Measurements from ENCODE around the gene ASB3.

ASB3 gene

GRCh38 chr2:53654396-53654795 lies 132.4 kb downstream of the ASB3 start:
- no peak overlapping the region for H2BK5ac ChIP-seq (ENCODE audit: low read length)
- H3K36me3 ChIP-seq (replicated peaks in 1 of 2; ENCODE audit: control insufficient read depth in 2 of 2, insufficient read depth in 2 of 2, low read length in 2 of 2): no peaks in the 10 kb centered on the region
- H3K4me2 ChIP-seq (ENCODE audit: insufficient read depth, low read length, poor library complexity, severe bottlenecking): no peak overlapping the region
- H3K9me3 ChIP-seq (replicated peaks in 1 of 2; ENCODE audit: control insufficient read depth in 2 of 2, insufficient read depth in 1 of 2, low read depth in 1 of 2, low read length in 2 of 2): no peaks in the 10 kb centered on the region
- no peak overlapping the region for H3K18ac ChIP-seq (ENCODE audit: low read length)
- H3K4me3 ChIP-seq (ENCODE audit: low read length in 2 of 2): no peak overlapping the region
- no peak overlapping the region for H2AK5ac ChIP-seq (ENCODE audit: low read depth, low read length)
- no peak overlapping the region for H4K8ac ChIP-seq (ENCODE audit: low read depth, low read length)
- no peak overlapping the region for H2AFZ ChIP-seq (ENCODE audit: low read length)
- no peaks in the 10 kb centered on the region for H3K79me1 ChIP-seq (ENCODE audit: low read depth, low read length)
- no peak overlapping the region for H2BK15ac ChIP-seq (ENCODE audit: low read length)
- H3K4me1 ChIP-seq (ENCODE audit: control insufficient read depth in 2 of 2, insufficient read depth in 1 of 2, low read depth in 1 of 2, low read length in 2 of 2): no peaks in the 10 kb centered on the region
- no peak overlapping the region for H2BK120ac ChIP-seq (ENCODE audit: low read depth, low read length)
- DNase-seq (ENCODE audit: low spot score): no peak
- H3K27ac ChIP-seq (replicated peaks; ENCODE audit: low read length): no peak overlapping the region
- H4K91ac ChIP-seq (ENCODE audit: low read depth, low read length, poor library complexity): no peak overlapping the region
- no peak overlapping the region for H2BK12ac ChIP-seq (ENCODE audit: low read length)
- H3K14ac ChIP-seq (ENCODE audit: low read length): no peak overlapping the region
- H3K9ac ChIP-seq (ENCODE audit: low read depth, low read length, poor library complexity): no peak overlapping the region
- no peak overlapping the region for H3K23ac ChIP-seq (ENCODE audit: low read depth, low read length, poor library complexity)
- H3K27me3 ChIP-seq (ENCODE audit: control insufficient read depth in 3 of 3, insufficient read depth in 3 of 3, low read depth in 1 of 3, low read length in 3 of 3): no peaks in the 10 kb centered on the region
- no peak overlapping the region for H3K4ac ChIP-seq (ENCODE audit: low read length)

DNA sequence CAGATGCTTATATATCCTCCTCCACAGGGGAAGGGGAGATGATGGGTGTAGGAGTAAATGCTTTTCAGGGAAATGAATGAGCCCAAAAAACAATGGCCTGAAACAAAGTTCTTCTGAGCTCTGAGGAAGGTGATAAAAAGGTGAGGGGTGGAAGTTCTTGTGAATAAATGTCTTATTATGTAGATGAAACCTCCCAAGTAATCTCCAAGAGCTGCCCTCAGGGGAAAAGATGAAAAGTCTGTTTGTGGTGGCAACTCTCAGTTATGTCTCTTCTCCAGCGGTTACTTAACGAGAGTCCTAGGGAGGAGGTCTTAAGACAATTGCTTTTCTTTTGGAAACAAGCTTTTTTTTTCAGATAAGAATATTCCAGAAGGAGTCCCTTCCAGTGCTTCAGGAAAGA lies 134.6 kb downstream of the ASB3 start:
- Histone ChIP-seq H3K4me2 (ENCODE audit: insufficient read depth, low read length, poor library complexity, severe bottlenecking) (no peak overlapping the region), H3K23ac (ENCODE audit: low read depth, low read length, poor library complexity) (no peak overlapping the region), H3K79me1 (ENCODE audit: low read depth, low read length) (no peaks in the 10 kb centered on the region), H2BK15ac (ENCODE audit: low read length) (no peak overlapping the region), H3K4me1 (ENCODE audit: control insufficient read depth in 2 of 2, insufficient read depth in 1 of 2, low read depth in 1 of 2, low read length in 2 of 2) (no peaks in the 10 kb centered on the region), H3K18ac (ENCODE audit: low read length) (no peak overlapping the region), H3K4me3 (ENCODE audit: low read length in 2 of 2) (no peak overlapping the region), H3K27me3 (ENCODE audit: control insufficient read depth in 3 of 3, insufficient read depth in 3 of 3, low read depth in 1 of 3, low read length in 3 of 3) (no peaks in the 10 kb centered on the region), H3K9me3 (replicated peaks in 1 of 2; ENCODE audit: control insufficient read depth in 2 of 2, insufficient read depth in 1 of 2, low read depth in 1 of 2, low read length in 2 of 2) (no peaks in the 10 kb centered on the region), H2AK5ac (ENCODE audit: low read depth, low read length) (no peak overlapping the region), H2BK120ac (ENCODE audit: low read depth, low read length) (no peak overlapping the region), H3K9ac (ENCODE audit: low read depth, low read length, poor library complexity) (no peak overlapping the region), H2BK5ac (ENCODE audit: low read length) (no peak overlapping the region), H4K8ac (ENCODE audit: low read depth, low read length) (no peak overlapping the region), H2AFZ (ENCODE audit: low read length) (no peak overlapping the region), H2BK12ac (ENCODE audit: low read length) (no peak overlapping the region), H4K91ac (ENCODE audit: low read depth, low read length, poor library complexity) (no peak overlapping the region), H3K4ac (ENCODE audit: low read length) (no peak overlapping the region), H3K36me3 (replicated peaks in 1 of 2; ENCODE audit: control insufficient read depth in 2 of 2, insufficient read depth in 2 of 2, low read length in 2 of 2) (no peaks in the 10 kb centered on the region), H3K27ac (replicated peaks; ENCODE audit: low read length) (no peak overlapping the region), H3K14ac (ENCODE audit: low read length) (no peak overlapping the region)
- DNase-seq (ENCODE audit: low spot score): no peak
- no CpG with 5 or more reads among the region's 2 CpGs for WGBS, 2 donors (ENCODE audit: extremely low coverage in 2 of 2, insufficient read length in 2 of 2, insufficient replicate concordance in 1 of 2)

- Histone ChIP-seq H4K91ac (ENCODE audit: low read depth, low read length, poor library complexity) (no peak overlapping the region), H3K23ac (ENCODE audit: low read depth, low read length, poor library complexity) (no peak overlapping the region), H3K27ac (replicated peaks; ENCODE audit: low read length) (no peak overlapping the region), H2BK15ac (ENCODE audit: low read length) (no peak overlapping the region), H3K4me2 (ENCODE audit: insufficient read depth, low read length, poor library complexity, severe bottlenecking) (no peak overlapping the region), H3K4me3 (ENCODE audit: low read length in 2 of 2) (no peak overlapping the region), H3K27me3 (ENCODE audit: control insufficient read depth in 3 of 3, insufficient read depth in 3 of 3, low read depth in 1 of 3, low read length in 3 of 3) (no peaks in the 10 kb centered on the region), H3K14ac (ENCODE audit: low read length) (no peak overlapping the region), H3K4ac (ENCODE audit: low read length) (no peak overlapping the region), H3K36me3 (replicated peaks in 1 of 2; ENCODE audit: control insufficient read depth in 2 of 2, insufficient read depth in 2 of 2, low read length in 2 of 2) (no peaks in the 10 kb centered on the region), H3K9me3 (replicated peaks in 1 of 2; ENCODE audit: control insufficient read depth in 2 of 2, insufficient read depth in 1 of 2, low read depth in 1 of 2, low read length in 2 of 2) (no peaks in the 10 kb centered on the region), H3K18ac (ENCODE audit: low read length) (no peak overlapping the region), H2AK5ac (ENCODE audit: low read depth, low read length) (no peak overlapping the region), H3K4me1 (ENCODE audit: control insufficient read depth in 2 of 2, insufficient read depth in 1 of 2, low read depth in 1 of 2, low read length in 2 of 2) (no peaks in the 10 kb centered on the region), H2BK120ac (ENCODE audit: low read depth, low read length) (no peak overlapping the region), H2BK12ac (ENCODE audit: low read length) (no peak overlapping the region), H2AFZ (ENCODE audit: low read length) (no peak overlapping the region), H3K9ac (ENCODE audit: low read depth, low read length, poor library complexity) (no peak overlapping the region), H3K79me1 (ENCODE audit: low read depth, low read length) (no peaks in the 10 kb centered on the region), H2BK5ac (ENCODE audit: low read length) (no peak overlapping the region), H4K8ac (ENCODE audit: low read depth, low read length) (no peak overlapping the region)
- WGBS, 2 donors (ENCODE audit: extremely low coverage in 2 of 2, insufficient read length in 2 of 2, insufficient replicate concordance in 1 of 2): no CpG with 5 or more reads among the region's 2 CpGs
- no peak for DNase-seq (ENCODE audit: low spot score)
Observed at GRCh38 chr2:53646788-53647187, 140.0 kb downstream of the ASB3 start.

- H3K18ac ChIP-seq (ENCODE audit: low read length): no peak overlapping the region
- no peak overlapping the region for H2BK120ac ChIP-seq (ENCODE audit: low read depth, low read length)
- no peaks in the 10 kb centered on the region for H3K27me3 ChIP-seq (ENCODE audit: control insufficient read depth in 3 of 3, insufficient read depth in 3 of 3, low read depth in 1 of 3, low read length in 3 of 3)
- H3K4ac ChIP-seq (ENCODE audit: low read length): no peak overlapping the region
- H2BK5ac ChIP-seq (ENCODE audit: low read length): no peak overlapping the region
- no peak overlapping the region for H4K8ac ChIP-seq (ENCODE audit: low read depth, low read length)
- H3K4me1 ChIP-seq (ENCODE audit: control insufficient read depth in 2 of 2, insufficient read depth in 1 of 2, low read depth in 1 of 2, low read length in 2 of 2): peaks cover 0 to 6% of the 10 kb centered on the region in 2 donors
- no peak overlapping the region for H3K23ac ChIP-seq (ENCODE audit: low read depth, low read length, poor library complexity)
- no peak overlapping the region for H3K9ac ChIP-seq (ENCODE audit: low read depth, low read length, poor library complexity)
- H4K91ac ChIP-seq (ENCODE audit: low read depth, low read length, poor library complexity): no peak overlapping the region
- H3K79me1 ChIP-seq (ENCODE audit: low read depth, low read length): no peaks in the 10 kb centered on the region
- DNase-seq (ENCODE audit: low spot score): peak; percentile 17
- no peak overlapping the region for H2BK15ac ChIP-seq (ENCODE audit: low read length)
- H3K4me2 ChIP-seq (ENCODE audit: insufficient read depth, low read length, poor library complexity, severe bottlenecking): no peak overlapping the region
- H3K4me3 ChIP-seq (ENCODE audit: low read length in 2 of 2): no peak overlapping the region
- no peak overlapping the region for H3K27ac ChIP-seq (replicated peaks; ENCODE audit: low read length)
- no peak overlapping the region for H2BK12ac ChIP-seq (ENCODE audit: low read length)
- no peak overlapping the region for H3K14ac ChIP-seq (ENCODE audit: low read length)
- H2AFZ ChIP-seq (ENCODE audit: low read length): peak overlapping the region; percentile 13
- no peak overlapping the region for H2AK5ac ChIP-seq (ENCODE audit: low read depth, low read length)
- WGBS, 2 donors (ENCODE audit: extremely low coverage in 2 of 2, insufficient read length in 2 of 2, insufficient replicate concordance in 1 of 2): no CpG with 5 or more reads among the region's 7 CpGs
- no peaks in the 10 kb centered on the region for H3K9me3 ChIP-seq (replicated peaks in 1 of 2; ENCODE audit: control insufficient read depth in 2 of 2, insufficient read depth in 1 of 2, low read depth in 1 of 2, low read length in 2 of 2)
- no peaks in the 10 kb centered on the region for H3K36me3 ChIP-seq (replicated peaks in 1 of 2; ENCODE audit: control insufficient read depth in 2 of 2, insufficient read depth in 2 of 2, low read length in 2 of 2)
Observed at GRCh38 chr2:53641290-53641689, 145.5 kb downstream of the ASB3 start.

All from neuronal stem cell (in vitro differentiated cells).